K562 (cell line): ENCODE measurements around the gene SLC34A1. TPM values are rescaled to one million over a fixed set of nuclear protein-coding genes. Genes with fewer than 3 reads are reported as not detected.

Experiments used
- GTF2E2 ChIP-seq: fragments of 200-800 bp; sonication (Bioruptor generic); IDR thresholded peaks from 2 replicates; pipeline ENCODE4 v1.6.1; 2016; ENCODE audit warnings: missing genetic modification characterization, missing compliant biosample characterization
- HLTF ChIP-seq: fragments of 450-650 bp; IDR thresholded peaks from 2 replicates; pipeline ENCODE4 v1.6.1; 2016
- MBD1 ChIP-seq: fragments of 250-450 bp; sonication (Bioruptor Pico); IDR thresholded peaks from 2 replicates; pipeline ENCODE4 v1.8.0; 2022; ENCODE audit warnings: inconsistent platforms
- MYNN ChIP-seq, 2 experiments: sonication (generic); formaldehyde crosslinking in 1 of 2; IDR thresholded peaks; 2 replicates each; pipeline versions ENCODE4 v1.5.0 to v1.6.1; 2016 to 2020; ENCODE audit warnings: antibody characterized with exemption in 1 of 2, missing genetic modification reagents in 1 of 2
- TAF7 ChIP-seq: fragments of 450-650 bp; IDR thresholded peaks from 2 replicates; pipeline ENCODE4 v1.6.1; 2016; ENCODE audit warnings: missing genetic modification characterization, missing compliant biosample characterization
- ZBTB40 ChIP-seq, 2 experiments: fragments of 450-650 bp in 1 of 2; sonication (generic) in 1 of 2; formaldehyde crosslinking in 1 of 2; IDR thresholded peaks; 2 replicates each; pipeline versions ENCODE4 v1.7.1 to v1.9.0; 2016 to 2022; ENCODE audit warnings: inconsistent platforms in 1 of 2, mild to moderate bottlenecking in 1 of 2, missing genetic modification reagents in 1 of 2
- polyA plus RNA-seq, 8 experiments: library from polyadenylated mRNA; depleted of rRNA in 4 of 8; stranded (reverse) in 5 of 8; unstranded in 3 of 8; fragments of >200 nt; fragmentation: Nextera tagmentation in 2 of 8; fragmentation: Illumina TruSeq in 1 of 8; extraction: Ambion mirVana in 2 of 8; extraction: Trizol in 1 of 8; gene quantifications; 2 replicates each; pipeline versions ENCODE4 v1.2.1 to v1.2.3, GENCODE V29; 2011 to 2014; ENCODE audit warnings: inconsistent platforms in 1 of 8, missing spikeins in 1 of 8
- total RNA-seq, 7 experiments: library from RNA; depleted of rRNA in 6 of 7; stranded (reverse); fragments of >200 nt in 6 of 7; fragmentation: Illumina TruSeq in 2 of 7; extraction: Trizol in 2 of 7; gene quantifications; 2 replicates each; pipeline versions ENCODE4 v1.2.1 to v1.2.3, GENCODE V29; 2011 to 2021; ENCODE audit warnings: low replicate concordance in 1 of 7
- TF ChIP-seq, protein P1 (sequence below): fragments of 200-800 bp; sonication (Bioruptor generic); IDR thresholded peaks from 2 replicates; pipeline ENCODE4 v1.6.1; 2017; ENCODE audit warnings: missing genetic modification characterization, missing compliant biosample characterization
- TF ChIP-seq, protein P2 (sequence below), 2 experiments: fragments of 450-650 bp in 1 of 2; sonication (generic) in 1 of 2; formaldehyde crosslinking in 1 of 2; IDR thresholded peaks in 1 of 2; conservative IDR thresholded peaks in 1 of 2; 2 replicates each; pipeline versions ENCODE4 v1.6.1 to v1.8.1; 2016 to 2023; ENCODE audit warnings: mild to moderate bottlenecking in 2 of 2, moderate library complexity in 2 of 2, inconsistent platforms in 1 of 2, missing genetic modification reagents in 1 of 2

SLC34A1 gene
- total and polyA plus RNA-seq, 9 of the 15 experiments (the other 6 are each of a cell fraction or from before 2014, with no cell fraction given) = not detected

DNA sequence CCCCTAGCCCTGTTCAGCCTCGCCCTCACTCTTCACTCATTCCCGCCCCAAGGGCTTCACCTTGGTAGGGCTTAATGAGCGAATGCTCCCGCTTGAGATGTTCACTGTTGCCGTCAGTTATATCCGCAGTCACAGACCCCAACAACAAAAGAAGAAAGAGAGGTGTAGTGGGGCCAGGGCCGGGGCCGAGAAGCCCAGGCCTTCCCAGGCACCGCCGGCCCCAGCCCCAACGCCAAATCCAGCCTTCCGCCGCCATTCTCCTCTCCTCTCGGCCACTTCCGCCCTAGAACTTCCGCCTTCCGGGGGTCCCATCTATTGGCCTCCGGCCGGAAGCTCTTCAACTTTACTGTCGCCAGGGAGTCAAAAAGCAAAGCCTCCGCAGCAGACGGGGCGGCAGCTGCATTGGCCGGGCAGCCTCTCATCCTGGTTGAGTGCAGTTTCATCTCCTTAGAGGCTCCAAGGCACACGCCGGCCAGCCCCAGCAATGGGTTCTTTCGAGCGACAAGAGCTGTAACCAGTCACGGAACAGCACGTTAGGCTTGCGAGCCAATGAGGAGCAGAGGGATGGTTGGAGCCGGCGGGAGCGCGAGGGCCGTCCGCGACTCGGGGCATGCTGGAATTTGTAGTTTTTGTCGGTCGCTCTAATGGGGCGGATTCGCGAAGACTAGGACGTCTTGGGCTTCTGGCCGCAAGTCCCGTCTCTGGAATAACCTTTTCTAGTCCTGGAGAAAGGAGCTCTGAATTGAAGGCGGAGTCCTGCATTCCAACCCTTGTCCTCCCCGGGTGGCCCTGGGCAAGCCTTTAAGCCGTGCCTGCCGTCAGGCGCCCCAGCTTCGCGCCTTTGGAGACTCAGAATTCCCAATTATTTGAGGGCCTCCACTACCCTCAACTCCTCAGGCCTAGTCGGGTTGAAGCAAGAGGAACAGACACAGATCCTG, 32.6 kb upstream of the SLC34A1 start, which contains the start of gene LMAN2 (continued):
- peak; percentile 95 for TF ChIP-seq MBD1 (CRISPR knock-in tag)
- no peak for TF ChIP-seq MYNN (IDR thresholded peaks at IDR 0.05)
- no peak for TF ChIP-seq MYNN (CRISPR knock-in tag; IDR thresholded peaks at IDR 0.05)
- TF ChIP-seq GTF2E2 (tag) = 0 out of 2 replicates have a peak, but pooled peaks have one; percentile 13
- peak; percentile 99 for TF ChIP-seq ZBTB40 (IDR thresholded peaks at IDR 0.05)
- TF ChIP-seq ZBTB40 (CRISPR knock-in tag; IDR thresholded peaks at IDR 0.05) = no peak
- TF ChIP-seq, protein P1, sequence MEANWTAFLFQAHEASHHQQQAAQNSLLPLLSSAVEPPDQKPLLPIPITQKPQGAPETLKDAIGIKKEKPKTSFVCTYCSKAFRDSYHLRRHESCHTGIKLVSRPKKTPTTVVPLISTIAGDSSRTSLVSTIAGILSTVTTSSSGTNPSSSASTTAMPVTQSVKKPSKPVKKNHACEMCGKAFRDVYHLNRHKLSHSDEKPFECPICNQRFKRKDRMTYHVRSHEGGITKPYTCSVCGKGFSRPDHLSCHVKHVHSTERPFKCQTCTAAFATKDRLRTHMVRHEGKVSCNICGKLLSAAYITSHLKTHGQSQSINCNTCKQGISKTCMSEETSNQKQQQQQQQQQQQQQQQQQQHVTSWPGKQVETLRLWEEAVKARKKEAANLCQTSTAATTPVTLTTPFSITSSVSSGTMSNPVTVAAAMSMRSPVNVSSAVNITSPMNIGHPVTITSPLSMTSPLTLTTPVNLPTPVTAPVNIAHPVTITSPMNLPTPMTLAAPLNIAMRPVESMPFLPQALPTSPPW (CRISPR knock-in tag) = peak; percentile 61
- TF ChIP-seq, protein P2, sequence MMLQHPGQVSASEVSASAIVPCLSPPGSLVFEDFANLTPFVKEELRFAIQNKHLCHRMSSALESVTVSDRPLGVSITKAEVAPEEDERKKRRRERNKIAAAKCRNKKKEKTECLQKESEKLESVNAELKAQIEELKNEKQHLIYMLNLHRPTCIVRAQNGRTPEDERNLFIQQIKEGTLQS (IDR thresholded peaks at IDR 0.05) = no peak
- TF ChIP-seq, protein P2 (CRISPR knock-in tag; conservative IDR thresholded peaks at IDR 0.05) = 0 out of 2 replicates have a peak, but pooled peaks have one; percentile 57
- TF ChIP-seq HLTF = no peak; the same call in 1 of the 2 replicates
- peak; percentile 90 for TF ChIP-seq TAF7 (tag)
